ENCODE data around the gene CXCR5. TPM values are rescaled to one million over a fixed set of nuclear protein-coding genes. Genes with fewer than 3 reads are reported as not detected.

The CXCR5 gene
- total RNA-seq, 2 experiments from 2014 or later: 1.5 to 1.6 TPM

GRCh38 chr11:118899706-118900360 lies 16.1 kb downstream of the CXCR5 start:
- Mint-ChIP-seq H3K4me1 (peaks cover 31% of the 10 kb centered on the region), H3K9me3 (no peaks in the 10 kb centered on the region), H3K36me3 (peaks cover 14% of the 10 kb centered on the region), H3K27ac (peak overlapping the region; percentile 59), H3K27me3 (no peaks in the 10 kb centered on the region), H3K4me3 (no peak overlapping the region)
- no peak for DNase-seq

DNA sequence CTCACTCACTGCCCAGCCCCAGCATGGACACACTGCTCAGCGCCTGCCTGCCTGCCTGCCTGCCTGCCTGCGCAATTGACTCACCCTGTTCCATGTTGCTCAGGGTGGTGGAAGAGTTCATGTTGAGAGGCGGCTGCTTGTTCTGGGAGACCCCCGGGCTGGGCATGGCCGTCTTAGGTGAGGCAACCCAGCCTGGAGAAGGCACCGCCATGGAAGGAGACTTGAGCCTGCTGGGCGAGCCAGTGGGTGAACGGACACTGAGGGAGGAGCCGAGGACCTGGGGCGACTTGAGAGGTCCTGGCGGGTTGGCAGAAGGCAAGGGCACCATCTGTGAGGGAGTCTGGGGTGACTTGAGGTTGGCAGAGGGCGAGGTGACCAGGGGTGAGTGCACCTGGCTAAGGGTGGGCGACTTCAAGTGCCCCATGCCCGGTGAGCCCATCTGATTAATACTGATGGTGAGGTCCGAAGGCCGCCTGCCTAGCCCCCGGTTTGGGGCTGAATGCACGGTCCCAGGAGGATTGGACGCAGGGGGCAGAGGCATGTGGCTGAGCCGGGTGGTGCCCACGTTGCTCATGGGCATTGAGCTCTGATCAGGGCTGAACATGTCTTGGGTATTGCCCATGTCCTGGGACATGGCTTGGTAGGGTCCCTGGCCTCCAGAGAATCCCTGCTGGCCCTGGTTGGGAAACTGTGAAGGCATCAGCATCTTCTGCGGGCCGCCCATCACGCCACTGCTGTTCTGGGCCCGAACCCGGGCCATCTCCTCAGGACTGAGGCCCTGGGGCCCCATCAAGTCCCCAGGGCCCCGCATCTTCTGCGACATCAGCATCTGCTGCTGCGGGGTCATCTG lies 17.1 kb downstream of the CXCR5 start:
- Mint-ChIP-seq H3K27ac (peak overlapping the region; percentile 80), H3K27me3 (no peaks in the 10 kb centered on the region), H3K4me3 (no peak overlapping the region)

DNA sequence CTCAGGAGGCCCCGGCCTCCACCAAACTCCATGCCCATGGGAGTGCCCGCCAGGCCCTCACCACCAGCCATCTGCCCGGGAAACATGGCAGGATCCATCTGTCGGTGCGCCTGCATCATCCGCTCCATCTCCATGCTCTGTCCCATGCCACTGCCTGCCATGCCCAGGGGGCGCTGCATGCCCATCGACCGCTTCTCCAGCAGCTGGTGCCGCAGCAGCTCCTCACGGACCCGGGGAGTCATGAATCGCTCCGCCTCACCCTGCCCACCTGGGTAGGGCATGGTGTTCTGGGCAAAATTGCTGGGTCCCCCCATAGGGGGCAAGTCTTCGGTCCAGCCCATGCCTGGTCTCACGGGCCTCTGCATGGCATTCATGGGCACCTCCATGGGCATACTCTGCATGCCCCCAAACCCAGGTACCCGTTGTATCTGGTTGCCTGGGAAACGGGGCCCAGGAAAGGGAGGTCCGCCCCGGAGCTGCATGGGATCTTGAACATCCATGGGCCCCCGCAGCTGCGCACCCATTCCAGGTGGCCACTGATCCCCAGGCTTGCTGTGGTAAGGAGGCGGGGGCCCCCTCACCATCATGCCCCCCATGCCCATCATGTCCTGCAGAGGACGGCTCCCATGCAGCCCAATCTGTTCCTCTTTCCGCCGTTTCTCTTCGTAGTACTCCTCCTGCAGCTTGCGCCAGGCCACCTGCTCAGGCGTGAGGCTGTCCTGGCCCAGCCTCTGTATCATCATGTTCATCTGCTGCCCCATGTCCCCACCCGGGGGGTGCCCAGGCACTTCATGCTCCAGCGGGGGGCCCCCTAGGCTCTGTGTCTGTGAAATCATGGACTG lies 18.0 kb downstream of the CXCR5 start:
- Mint-ChIP-seq H3K36me3 (peaks cover 18% of the 10 kb centered on the region), H3K27ac (peak overlapping the region; percentile 39), H3K4me3 (no peak overlapping the region), H3K9me3 (no peaks in the 10 kb centered on the region), H3K4me1 (peaks cover 17% of the 10 kb centered on the region), H3K27me3 (no peaks in the 10 kb centered on the region)
- DNase-seq: no peak

More for the DNA sequence above, 17.1 kb downstream of the CXCR5 start:
- Mint-ChIP-seq H3K4me1 (peaks cover 22% of the 10 kb centered on the region), H3K36me3 (peaks cover 14% of the 10 kb centered on the region), H3K9me3 (no peaks in the 10 kb centered on the region)
- DNase-seq: no peak

DNA sequence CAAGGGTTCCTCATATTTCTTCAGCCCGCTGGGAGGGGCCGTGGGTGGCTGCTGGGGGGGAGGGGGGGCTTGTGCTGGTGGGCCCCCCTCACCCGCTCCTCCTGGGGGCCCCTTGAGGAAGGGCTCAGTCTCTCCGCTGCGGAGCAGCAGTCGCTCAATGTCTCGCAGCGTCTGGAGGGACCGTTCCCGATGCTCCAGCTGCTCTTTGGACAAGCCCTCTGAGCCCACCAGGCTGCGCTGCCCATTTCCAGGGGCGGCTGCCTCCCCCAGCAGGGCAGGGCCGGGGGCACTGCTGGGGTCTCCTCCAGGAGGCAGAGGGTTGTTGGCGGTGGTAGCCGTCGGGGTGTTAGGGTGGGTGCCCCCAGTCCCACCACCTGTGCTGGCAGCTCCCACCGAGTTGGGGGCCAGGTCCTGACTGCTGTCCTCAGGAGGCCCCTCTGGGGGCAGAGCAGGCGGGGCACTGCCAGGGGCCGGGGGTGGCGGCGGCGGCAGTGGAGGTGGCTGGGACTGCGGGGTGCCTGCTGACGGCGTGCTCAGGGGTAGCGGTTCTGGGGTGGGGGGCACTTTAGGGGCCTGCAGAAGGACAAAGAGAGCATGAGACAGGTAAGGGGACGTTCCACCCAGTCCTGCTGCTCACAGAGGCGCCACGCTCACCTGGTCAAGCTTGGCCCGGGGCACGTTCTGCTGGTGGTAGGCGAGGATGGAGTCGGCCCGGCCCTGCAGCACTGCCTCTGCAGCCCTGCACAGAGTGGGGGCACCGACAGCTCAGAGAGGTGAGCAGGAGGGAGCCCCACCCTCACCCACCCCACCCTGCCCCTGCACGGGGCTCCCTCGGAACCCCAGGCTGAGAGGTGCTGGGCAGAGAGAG lies 18.9 kb downstream of the CXCR5 start:
- no peak overlapping the region for H3K27ac Mint-ChIP-seq
- peaks cover 22% of the 10 kb centered on the region for H3K36me3 Mint-ChIP-seq
- H3K4me1 Mint-ChIP-seq: peaks cover 17% of the 10 kb centered on the region
- no peaks in the 10 kb centered on the region for H3K9me3 Mint-ChIP-seq
- DNase-seq: no peak
- no peaks in the 10 kb centered on the region for H3K27me3 Mint-ChIP-seq
- no peak overlapping the region for H3K4me3 Mint-ChIP-seq

- Mint-ChIP-seq H3K27me3 (no peaks in the 10 kb centered on the region), H3K36me3 (peaks cover 25% of the 10 kb centered on the region), H3K4me3 (no peak overlapping the region), H3K9me3 (no peaks in the 10 kb centered on the region), H3K4me1 (peaks cover 22% of the 10 kb centered on the region), H3K27ac (no peak overlapping the region)
- no peak for DNase-seq
Observed at GRCh38 chr11:118903204-118904015, 19.7 kb downstream of the CXCR5 start.

GRCh38 chr11:118907051-118908042 lies 23.7 kb downstream of the CXCR5 start:
- peaks cover 14% of the 10 kb centered on the region for H3K36me3 Mint-ChIP-seq
- no peaks in the 10 kb centered on the region for H3K27me3 Mint-ChIP-seq
- no peak overlapping the region for H3K4me3 Mint-ChIP-seq
- DNase-seq: peak; percentile 85
- H3K4me1 Mint-ChIP-seq: peaks cover 43% of the 10 kb centered on the region
- H3K9me3 Mint-ChIP-seq: no peaks in the 10 kb centered on the region
- H3K27ac Mint-ChIP-seq: peak overlapping the region; percentile 69

DNA sequence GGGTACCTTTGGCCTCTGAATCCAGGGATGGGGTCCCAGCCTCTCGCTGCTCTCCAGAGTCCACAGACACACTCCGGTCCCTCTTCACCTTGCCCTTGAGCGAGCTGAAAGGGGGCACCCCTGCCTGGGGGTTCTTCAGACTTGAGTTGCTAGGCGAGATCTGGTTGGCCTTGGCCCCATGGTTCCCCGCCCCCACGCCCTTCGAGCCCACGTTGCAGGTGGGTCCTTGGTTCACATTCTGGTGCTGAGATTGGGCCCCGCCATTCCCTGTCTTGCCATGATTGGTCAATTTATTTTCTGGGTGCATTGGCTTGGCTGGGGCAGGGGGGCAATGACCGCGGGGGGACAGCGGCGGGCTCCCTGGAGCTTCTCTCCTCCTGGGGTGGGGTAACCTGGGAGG lies 24.6 kb downstream of the CXCR5 start:
- peaks cover 52% of the 10 kb centered on the region for H3K4me1 Mint-ChIP-seq
- H3K27me3 Mint-ChIP-seq: no peaks in the 10 kb centered on the region
- no peak overlapping the region for H3K4me3 Mint-ChIP-seq
- peak overlapping the region; percentile 39 for H3K27ac Mint-ChIP-seq
- no peak for DNase-seq
- no peaks in the 10 kb centered on the region for H3K9me3 Mint-ChIP-seq
- peaks cover 14% of the 10 kb centered on the region for H3K36me3 Mint-ChIP-seq

GRCh38 chr11:118908901-118909618 lies 25.4 kb downstream of the CXCR5 start:
- Mint-ChIP-seq H3K9me3 (no peaks in the 10 kb centered on the region), H3K27ac (peak overlapping the region; percentile 74), H3K4me1 (peaks cover 54% of the 10 kb centered on the region), H3K36me3 (peaks cover 14% of the 10 kb centered on the region), H3K4me3 (peak overlapping the region; percentile 67), H3K27me3 (no peaks in the 10 kb centered on the region)
- DNase-seq: no peak

- Mint-ChIP-seq H3K4me3 (peak overlapping the region; percentile 67), H3K27me3 (no peaks in the 10 kb centered on the region), H3K9me3 (no peaks in the 10 kb centered on the region), H3K27ac (peak overlapping the region; percentile 74), H3K4me1 (peaks cover 60% of the 10 kb centered on the region), H3K36me3 (peaks cover 20% of the 10 kb centered on the region)
- no peak for DNase-seq
Observed at GRCh38 chr11:118909619-118910308, 26.1 kb downstream of the CXCR5 start.

DNA sequence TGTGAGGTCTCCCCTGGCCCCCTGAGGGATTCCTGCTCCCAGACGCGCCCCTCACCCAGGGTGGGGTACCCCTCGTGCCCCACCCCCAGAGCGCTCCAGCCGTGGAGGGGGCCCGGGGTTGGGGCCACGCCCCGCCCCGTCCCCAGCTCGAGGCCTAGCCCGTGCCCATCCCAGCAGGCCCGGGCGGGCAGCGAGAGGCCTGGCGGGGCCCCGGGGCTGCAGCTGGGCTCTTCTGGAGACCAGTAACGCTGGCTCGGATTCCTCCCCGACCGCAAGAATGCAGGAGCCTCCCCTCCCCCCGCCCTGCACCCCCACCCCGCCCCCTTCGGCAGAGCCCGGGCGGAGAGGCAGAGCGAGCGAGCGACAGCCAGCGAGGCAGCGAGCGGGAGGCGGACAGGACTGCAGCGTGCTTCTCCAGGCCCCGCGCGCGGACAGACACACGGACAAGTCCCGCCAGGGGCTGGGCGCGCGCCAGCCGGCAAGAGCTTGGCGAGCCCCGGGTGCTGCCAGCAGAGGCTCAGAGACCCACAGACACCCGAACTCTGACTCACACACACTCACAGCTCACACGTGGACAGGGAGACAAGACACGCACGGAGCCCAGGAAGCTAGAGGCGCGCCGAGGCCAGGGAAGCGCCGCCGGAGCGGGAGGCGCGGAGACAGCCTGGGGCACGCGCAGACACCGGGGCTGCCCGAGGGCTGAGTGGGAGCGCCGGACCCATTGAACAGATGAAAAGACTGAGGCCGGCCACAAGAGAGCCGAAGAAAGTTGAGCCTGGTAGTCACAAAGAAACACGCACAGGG lies 26.8 kb downstream of the CXCR5 start:
- Mint-ChIP-seq H3K9me3 (no peaks in the 10 kb centered on the region), H3K27ac (peak overlapping the region; percentile 100), H3K4me3 (peak overlapping the region; percentile 86), H3K27me3 (no peaks in the 10 kb centered on the region), H3K36me3 (peaks cover 20% of the 10 kb centered on the region), H3K4me1 (peaks cover 67% of the 10 kb centered on the region)
- DNase-seq: no peak
